K562 (cell line): Measurements from ENCODE around the gene FRAT2. TPM values are rescaled to one million over a fixed set of nuclear protein-coding genes. Genes with fewer than 3 reads are reported as not detected.
A peak's percentile ranks its signal among the peaks of the same experiment; 100 is the strongest.

Experiments used
- FOXJ3 ChIP-seq: sonication (generic); formaldehyde crosslinking; IDR thresholded peaks from 2 replicates; pipeline ENCODE4 v1.4.0; 2020; ENCODE audit warnings: mild to moderate bottlenecking, missing genetic modification reagents
- HMGN3 ChIP-seq: IDR thresholded peaks from 2 replicates; pipeline ENCODE4 v1.6.1; 2011; ENCODE audit warnings: borderline replicate concordance, low read depth, mild to moderate bottlenecking, mixed read lengths, low read length; ENCODE audit not compliant: insufficient read length; ENCODE audit errors: extremely low read depth
- KLF13 ChIP-seq: fragments of 450-650 bp; IDR thresholded peaks from 2 replicates; pipeline ENCODE4 v1.6.1; 2016; ENCODE audit warnings: missing genetic modification characterization, low read depth, mild to moderate bottlenecking, missing compliant biosample characterization, moderate library complexity, borderline replicate concordance
- MEF2D ChIP-seq: conservative IDR thresholded peaks from 2 replicates; pipeline ENCODE4 v1.6.1; 2016; ENCODE audit warnings: low read depth, missing genetic modification characterization, missing compliant biosample characterization
- PURB ChIP-seq: sonication (generic); formaldehyde crosslinking; IDR thresholded peaks from 2 replicates; pipeline ENCODE4 v1.9.0; 2021; ENCODE audit warnings: low read depth, mild to moderate bottlenecking, missing genetic modification reagents
- RFX5 ChIP-seq: IDR thresholded peaks from 2 replicates; pipeline ENCODE4 v1.6.1; 2011; ENCODE audit warnings: low read depth, mild to moderate bottlenecking, improper control_type of control experiment, low read length
- RNF2 ChIP-seq: sonication (generic); IDR thresholded peaks from 2 replicates; pipeline ENCODE4 v1.6.1; 2016
- SMAD4 ChIP-seq: fragments of 250-450 bp; sonication (Bioruptor Pico); conservative IDR thresholded peaks from 2 replicates; pipeline ENCODE4 v1.8.0; 2021; ENCODE audit warnings: inconsistent platforms, mild to moderate bottlenecking, moderate library complexity
- SMARCA4 ChIP-seq: fragments of 450-650 bp; IDR thresholded peaks from 2 replicates; pipeline ENCODE4 v1.6.1; 2016
- SRSF9 ChIP-seq: fragments of 200-400 bp; formaldehyde crosslinking; IDR thresholded peaks from 2 replicates; pipeline ENCODE4 v1.6.1; 2017; ENCODE audit warnings: low read depth, low read length, borderline replicate concordance
- STAT5B ChIP-seq: fragments of 250-450 bp; sonication (Bioruptor Pico); IDR thresholded peaks from 2 replicates; pipeline ENCODE4 v1.8.0; 2021; ENCODE audit warnings: mild to moderate bottlenecking, inconsistent platforms
- TAF1 ChIP-seq: IDR thresholded peaks from 2 replicates; pipeline ENCODE4 v1.6.1; 2011; ENCODE audit warnings: mild to moderate bottlenecking, low read length, moderate library complexity; ENCODE audit not compliant: insufficient read depth, control insufficient read depth, severe bottlenecking; ENCODE audit errors: extremely low read depth
- TAF9B ChIP-seq: fragments of 450-650 bp; IDR thresholded peaks from 2 replicates; pipeline ENCODE4 v1.6.1; 2018; ENCODE audit warnings: mild to moderate bottlenecking; ENCODE audit not compliant: partially characterized antibody
- ZBTB1 ChIP-seq: sonication (generic); formaldehyde crosslinking; IDR thresholded peaks from 2 replicates; pipeline ENCODE4 v1.8.1; 2023; ENCODE audit warnings: missing genetic modification reagents, low read depth, mild to moderate bottlenecking, borderline replicate concordance
- ZBTB12 ChIP-seq: fragments of 250-450 bp; sonication (Bioruptor Pico); IDR thresholded peaks from 2 replicates; pipeline ENCODE4 v1.4.0; 2020
- ZBTB8A ChIP-seq: fragments of 450-650 bp; IDR thresholded peaks from 2 replicates; pipeline ENCODE4 v1.6.1; 2018; ENCODE audit warnings: mild to moderate bottlenecking, moderate library complexity; ENCODE audit not compliant: partially characterized antibody
- ZFP30 ChIP-seq: fragments of 250-450 bp; sonication (Bioruptor Pico); IDR thresholded peaks from 2 replicates; pipeline ENCODE4 v1.8.0; 2022; ENCODE audit warnings: moderate library complexity, mild to moderate bottlenecking, inconsistent platforms, borderline replicate concordance
- ZNF124 ChIP-seq: sonication (generic); formaldehyde crosslinking; IDR thresholded peaks from 2 replicates; pipeline ENCODE4 v1.8.1; 2022; ENCODE audit warnings: missing genetic modification reagents
- ZNF274 ChIP-seq: IDR thresholded peaks from 2 replicates; pipeline ENCODE4 v1.6.1; 2011; ENCODE audit warnings: low read depth, mild to moderate bottlenecking, low read length, moderate library complexity, borderline replicate concordance
- ZNF444 ChIP-seq: fragments of 250-450 bp; sonication (Bioruptor Pico); IDR thresholded peaks from 2 replicates; pipeline ENCODE4 v1.4.0; 2020; ENCODE audit warnings: mild to moderate bottlenecking, moderate library complexity
- ZNF586 ChIP-seq: fragments of 450-650 bp; formaldehyde crosslinking; conservative IDR thresholded peaks from 2 replicates; pipeline ENCODE4 v1.4.0; 2020; ENCODE audit warnings: mild to moderate bottlenecking, moderate library complexity
- polyA plus RNA-seq, 8 experiments: library from polyadenylated mRNA; depleted of rRNA in 4 of 8; stranded (reverse) in 5 of 8; unstranded in 3 of 8; fragments of >200 nt; fragmentation: Nextera tagmentation in 2 of 8; fragmentation: Illumina TruSeq in 1 of 8; extraction: Ambion mirVana in 2 of 8; extraction: Trizol in 1 of 8; gene quantifications; 2 replicates each; pipeline versions ENCODE4 v1.2.1 to v1.2.3, GENCODE V29; 2011 to 2014; ENCODE audit warnings: inconsistent platforms in 1 of 8, missing spikeins in 1 of 8
- total RNA-seq, 7 experiments: library from RNA; depleted of rRNA in 6 of 7; stranded (reverse); fragments of >200 nt in 6 of 7; fragmentation: Illumina TruSeq in 2 of 7; extraction: Trizol in 2 of 7; gene quantifications; 2 replicates each; pipeline versions ENCODE4 v1.2.1 to v1.2.3, GENCODE V29; 2011 to 2021; ENCODE audit warnings: low replicate concordance in 1 of 7
- TF ChIP-seq, protein P1 (sequence below): fragments of 250-450 bp; sonication (Bioruptor Pico); IDR thresholded peaks from 2 replicates; pipeline ENCODE4 v1.4.0; 2020; ENCODE audit warnings: mild to moderate bottlenecking
- TF ChIP-seq, protein P2 (sequence below), 2 experiments: IDR thresholded peaks; 2 replicates each; pipeline ENCODE4 v1.6.1; 2012; ENCODE audit warnings: improper control_type of control experiment in 2 of 2, low read depth in 2 of 2, low read length in 2 of 2, borderline replicate concordance in 1 of 2

Gene FRAT2
- total and polyA plus RNA-seq, 9 of the 15 experiments (the other 6 are each of a cell fraction or from before 2014, with no cell fraction given) = 4.3 to 31.7 (median 19.5) TPM

DNA sequence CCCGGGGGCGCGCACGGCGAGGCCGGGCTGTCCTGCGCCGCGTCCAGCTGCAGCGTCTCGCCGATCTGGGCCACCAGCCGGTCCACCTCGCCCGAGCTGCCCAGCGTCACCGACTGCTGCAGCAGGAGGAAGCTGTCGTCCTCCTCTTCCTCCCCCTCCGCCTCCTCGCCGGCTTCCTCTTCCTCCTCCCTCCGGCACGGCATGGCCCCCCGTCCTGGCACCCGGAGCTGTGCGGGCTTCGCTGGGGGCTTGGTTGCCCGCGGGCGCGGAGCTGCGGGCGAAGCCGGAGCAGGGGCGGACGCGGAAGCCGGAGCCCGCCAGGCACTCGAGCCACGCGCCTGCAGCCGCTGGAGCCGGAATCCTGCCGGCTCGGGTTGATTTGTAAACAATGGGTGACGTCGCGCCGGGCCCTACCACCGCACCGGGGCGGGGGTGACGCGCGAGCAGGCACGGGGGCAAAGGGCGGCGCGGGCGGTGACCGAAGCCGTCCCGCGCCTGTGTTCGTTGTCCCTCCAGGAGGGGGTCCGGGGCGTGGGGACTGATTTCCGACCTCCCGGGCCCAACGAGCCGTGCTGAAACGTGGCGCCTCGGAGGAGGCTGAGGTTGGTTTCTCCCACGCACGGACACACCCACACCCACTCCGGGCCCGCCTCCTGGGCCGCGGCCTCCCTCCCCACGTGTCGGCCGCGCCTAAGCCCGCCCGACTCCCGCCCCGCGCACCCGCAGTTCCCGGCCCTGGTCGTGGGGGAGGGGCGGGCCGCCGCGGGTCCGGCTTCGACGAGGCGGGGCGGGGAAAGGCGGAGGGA, at the start of gene FRAT2 (continued):
- TF ChIP-seq ZBTB8A = no peak
- TF ChIP-seq SRSF9 = no peak
- TF ChIP-seq TAF9B = peak; percentile 37
- TF ChIP-seq, protein P1, sequence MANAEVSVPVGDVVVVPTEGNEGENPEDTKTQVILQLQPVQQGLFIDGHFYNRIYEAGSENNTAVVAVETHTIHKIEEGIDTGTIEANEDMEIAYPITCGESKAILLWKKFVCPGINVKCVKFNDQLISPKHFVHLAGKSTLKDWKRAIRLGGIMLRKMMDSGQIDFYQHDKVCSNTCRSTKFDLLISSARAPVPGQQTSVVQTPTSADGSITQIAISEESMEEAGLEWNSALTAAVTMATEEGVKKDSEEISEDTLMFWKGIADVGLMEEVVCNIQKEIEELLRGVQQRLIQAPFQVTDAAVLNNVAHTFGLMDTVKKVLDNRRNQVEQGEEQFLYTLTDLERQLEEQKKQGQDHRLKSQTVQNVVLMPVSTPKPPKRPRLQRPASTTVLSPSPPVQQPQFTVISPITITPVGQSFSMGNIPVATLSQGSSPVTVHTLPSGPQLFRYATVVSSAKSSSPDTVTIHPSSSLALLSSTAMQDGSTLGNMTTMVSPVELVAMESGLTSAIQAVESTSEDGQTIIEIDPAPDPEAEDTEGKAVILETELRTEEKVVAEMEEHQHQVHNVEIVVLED (CRISPR knock-in tag) = 0 out of 2 replicates have a peak, but pooled peaks have one; percentile 30
- no peak for TF ChIP-seq ZNF444 (CRISPR knock-in tag)
- TF ChIP-seq PURB (CRISPR knock-in tag) = no peak
- peak; percentile 78 for TF ChIP-seq ZBTB12 (CRISPR knock-in tag)
- TF ChIP-seq ZNF124 = no peak
- TF ChIP-seq, protein P2, sequence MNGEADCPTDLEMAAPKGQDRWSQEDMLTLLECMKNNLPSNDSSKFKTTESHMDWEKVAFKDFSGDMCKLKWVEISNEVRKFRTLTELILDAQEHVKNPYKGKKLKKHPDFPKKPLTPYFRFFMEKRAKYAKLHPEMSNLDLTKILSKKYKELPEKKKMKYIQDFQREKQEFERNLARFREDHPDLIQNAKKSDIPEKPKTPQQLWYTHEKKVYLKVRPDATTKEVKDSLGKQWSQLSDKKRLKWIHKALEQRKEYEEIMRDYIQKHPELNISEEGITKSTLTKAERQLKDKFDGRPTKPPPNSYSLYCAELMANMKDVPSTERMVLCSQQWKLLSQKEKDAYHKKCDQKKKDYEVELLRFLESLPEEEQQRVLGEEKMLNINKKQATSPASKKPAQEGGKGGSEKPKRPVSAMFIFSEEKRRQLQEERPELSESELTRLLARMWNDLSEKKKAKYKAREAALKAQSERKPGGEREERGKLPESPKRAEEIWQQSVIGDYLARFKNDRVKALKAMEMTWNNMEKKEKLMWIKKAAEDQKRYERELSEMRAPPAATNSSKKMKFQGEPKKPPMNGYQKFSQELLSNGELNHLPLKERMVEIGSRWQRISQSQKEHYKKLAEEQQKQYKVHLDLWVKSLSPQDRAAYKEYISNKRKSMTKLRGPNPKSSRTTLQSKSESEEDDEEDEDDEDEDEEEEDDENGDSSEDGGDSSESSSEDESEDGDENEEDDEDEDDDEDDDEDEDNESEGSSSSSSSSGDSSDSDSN (IDR thresholded peaks at IDR 0.05; ENCODE audit: borderline replicate concordance in 1 of 2, low read depth in 2 of 2, low read length in 2 of 2) = no peak
- TF ChIP-seq STAT5B (CRISPR knock-in tag) = no peak
- TF ChIP-seq KLF13 (tag) = peak; percentile 73
- no peak for TF ChIP-seq RFX5
- TF ChIP-seq SMARCA4 = no peak
- no peak; the same call in 1 of the 2 replicates for TF ChIP-seq ZBTB1 (CRISPR knock-in tag)
- TF ChIP-seq TAF1 = peak; percentile 33
- peak; percentile 49 for TF ChIP-seq SMAD4 (CRISPR knock-in tag)
- no peak for TF ChIP-seq MEF2D (tag)
- TF ChIP-seq ZNF586 (CRISPR knock-in tag) = no peak
- peak; percentile 58 for TF ChIP-seq HMGN3
- TF ChIP-seq RNF2 = peak; percentile 19; the same call in 1 of the 2 replicates
- no peak for TF ChIP-seq FOXJ3
- no peak for TF ChIP-seq ZFP30 (CRISPR knock-in tag)
- TF ChIP-seq ZNF274 = no peak
